ENCODE data around the gene BRINP1.

DNA sequence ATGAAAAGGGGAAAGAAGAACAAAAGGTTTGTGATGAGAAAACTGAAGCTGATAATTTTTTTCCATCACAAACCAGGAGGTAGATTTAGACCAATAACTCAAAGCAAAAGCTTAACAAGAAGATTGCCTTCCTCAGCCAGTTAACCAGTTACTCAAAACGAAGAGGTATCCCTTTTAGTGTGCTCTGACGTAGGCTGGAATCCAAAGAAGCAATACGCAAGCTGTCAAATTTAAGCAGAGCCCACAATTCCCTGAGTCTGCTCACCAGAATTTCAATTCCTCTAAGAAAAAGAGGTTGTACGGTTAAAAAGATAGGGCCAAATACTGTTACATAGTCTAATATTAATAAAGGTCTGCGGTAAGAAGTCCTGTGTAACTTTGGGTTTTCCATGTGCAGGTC, 61.8 kb downstream of the BRINP1 start:
- TF ChIP-seq, protein P1, sequence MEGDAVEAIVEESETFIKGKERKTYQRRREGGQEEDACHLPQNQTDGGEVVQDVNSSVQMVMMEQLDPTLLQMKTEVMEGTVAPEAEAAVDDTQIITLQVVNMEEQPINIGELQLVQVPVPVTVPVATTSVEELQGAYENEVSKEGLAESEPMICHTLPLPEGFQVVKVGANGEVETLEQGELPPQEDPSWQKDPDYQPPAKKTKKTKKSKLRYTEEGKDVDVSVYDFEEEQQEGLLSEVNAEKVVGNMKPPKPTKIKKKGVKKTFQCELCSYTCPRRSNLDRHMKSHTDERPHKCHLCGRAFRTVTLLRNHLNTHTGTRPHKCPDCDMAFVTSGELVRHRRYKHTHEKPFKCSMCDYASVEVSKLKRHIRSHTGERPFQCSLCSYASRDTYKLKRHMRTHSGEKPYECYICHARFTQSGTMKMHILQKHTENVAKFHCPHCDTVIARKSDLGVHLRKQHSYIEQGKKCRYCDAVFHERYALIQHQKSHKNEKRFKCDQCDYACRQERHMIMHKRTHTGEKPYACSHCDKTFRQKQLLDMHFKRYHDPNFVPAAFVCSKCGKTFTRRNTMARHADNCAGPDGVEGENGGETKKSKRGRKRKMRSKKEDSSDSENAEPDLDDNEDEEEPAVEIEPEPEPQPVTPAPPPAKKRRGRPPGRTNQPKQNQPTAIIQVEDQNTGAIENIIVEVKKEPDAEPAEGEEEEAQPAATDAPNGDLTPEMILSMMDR (IDR thresholded peaks at IDR 0.05; ENCODE audit: extremely low read depth in 1 of 2, insufficient read depth in 1 of 2, low read depth in 1 of 2, low read length in 2 of 2) = no peak
- TF ChIP-seq EZH2 (IDR thresholded peaks at IDR 0.05; ENCODE audit: borderline replicate concordance, low read depth, low read length, severe bottlenecking) (no peak), POLR2A (IDR thresholded peaks at IDR 0.05; ENCODE audit: low read depth, low read length) (no peak)

All from endothelial cell of umbilical vein (primary cell).